Measurements from ENCODE around the gene NAT9. TPM values are rescaled to one million over a fixed set of nuclear protein-coding genes. Genes with fewer than 3 reads are reported as not detected.
A peak's percentile ranks its signal among the peaks of the same experiment; 100 is the strongest.

NAT9 gene
- polyA plus RNA-seq (2013) = 40.8 TPM

- POLR2A ChIA-PET = interaction anchor here (0.7 to 2.6 kb wide), 3 partner anchors 17 to 39 kb away, joined by 3 to 13 read pairs (median 6); partner anchors contain the start of genes NHERF1 and RAB37
- H3K36me3 ChIP-seq (ENCODE audit: control insufficient read depth in 4 of 4, insufficient read depth in 4 of 4, low read length in 3 of 4) = peaks cover 7 to 31% (median 23%) of the 10 kb centered on the region in 4 experiments
Observed at GRCh38 chr17:74776044-74776962, at the start of gene NAT9. Gene NAT9 (minus strand): TSS chr17:74776345. CDS start chr17:74775698, 647 bp downstream.

GRCh38 chr17:74824961-74825627 is 48.9 kb upstream of the NAT9 start:
- H3K36me3 ChIP-seq (ENCODE audit: control insufficient read depth in 4 of 4, insufficient read depth in 4 of 4, low read length in 3 of 4) = peaks cover 0 to 30% (median 7%) of the 10 kb centered on the region in 4 experiments
- ChIA-PET CTCF (interaction anchor here (1.0 to 2.6 kb wide), 5 partner anchors 9 to 40 kb away, joined by 3 to 11 read pairs (median 3); no protein-coding TSS in a partner anchor), POLR2A (no interaction called here)
- DNase-seq = no peak
- H3K27me3 ChIP-seq (replicated peaks in 2 of 5; ENCODE audit: control insufficient read depth in 4 of 5, insufficient read depth in 5 of 5, low read length in 4 of 5) = no peaks in the 10 kb centered on the region
- no peak overlapping the region for H3K4me3 ChIP-seq (ENCODE audit: control insufficient read depth in 1 of 7, extremely low read depth in 1 of 7, insufficient read depth in 4 of 7, low read depth in 2 of 7, low read length in 6 of 7)
- 97% methylated on average over 10 of the region's 11 CpGs for WGBS (ENCODE audit: insufficient coverage)
- no peaks in the 10 kb centered on the region for H3K4me1 ChIP-seq (ENCODE audit: control extremely low read depth in 1 of 4, control insufficient read depth in 4 of 4, insufficient read depth in 4 of 4, low read length in 3 of 4)
- H3K9me3 ChIP-seq (ENCODE audit: control extremely low read depth in 1 of 5, control insufficient read depth in 4 of 5, insufficient read depth in 2 of 5, low read depth in 1 of 5, low read length in 4 of 5) = no peaks in the 10 kb centered on the region
- no peak overlapping the region for H3K27ac ChIP-seq (ENCODE audit: insufficient read depth in 1 of 2, low read depth in 1 of 2, low read length in 2 of 2, poor library complexity in 1 of 2, severe bottlenecking in 2 of 2)

More at GRCh38 chr17:74776044-74776962, at the start of gene NAT9:
- peak; percentile 95 to 98 (median 97) for DNase-seq
- Histone ChIP-seq H3K4me3 (ENCODE audit: control insufficient read depth in 1 of 7, extremely low read depth in 1 of 7, insufficient read depth in 4 of 7, low read depth in 2 of 7, low read length in 6 of 7) (peak within 1 kb of the TSS; percentile 38 to 96 (median 82)), H3K4me1 (ENCODE audit: control extremely low read depth in 1 of 4, control insufficient read depth in 4 of 4, insufficient read depth in 4 of 4, low read length in 3 of 4) (peaks cover 20 to 56% (median 45%) of the 10 kb centered on the region in 4 experiments), H3K27me3 (replicated peaks in 2 of 5; ENCODE audit: control insufficient read depth in 4 of 5, insufficient read depth in 5 of 5, low read length in 4 of 5) (no peaks in the 10 kb centered on the region), H3K9me3 (ENCODE audit: control extremely low read depth in 1 of 5, control insufficient read depth in 4 of 5, insufficient read depth in 2 of 5, low read depth in 1 of 5, low read length in 4 of 5) (no peaks in the 10 kb centered on the region), H3K27ac (ENCODE audit: insufficient read depth in 1 of 2, low read depth in 1 of 2, low read length in 2 of 2, poor library complexity in 1 of 2, severe bottlenecking in 2 of 2) (peak within 1 kb of the TSS; percentile 73 to 86)
- CTCF ChIA-PET = interaction anchor here (0.6 to 14.2 kb wide), 11 partner anchors 9 to 119 kb away, joined by 3 to 175 read pairs (median 5); partner anchors contain the start of gene NHERF1
- under 1% methylated on average over 45 of the region's 64 CpGs for WGBS (ENCODE audit: insufficient coverage)

- WGBS (ENCODE audit: insufficient coverage) = 96% methylated on average over 12 of the region's 12 CpGs
- no peak for DNase-seq
- H3K4me3 ChIP-seq (ENCODE audit: control insufficient read depth in 1 of 7, extremely low read depth in 1 of 7, insufficient read depth in 4 of 7, low read depth in 2 of 7, low read length in 6 of 7) = no peak overlapping the region
- H3K27me3 ChIP-seq (replicated peaks in 2 of 5; ENCODE audit: control insufficient read depth in 4 of 5, insufficient read depth in 5 of 5, low read length in 4 of 5) = no peaks in the 10 kb centered on the region
- ChIA-PET CTCF (interaction anchor here (0.9 to 1.6 kb wide), 2 partner anchors 16 to 17 kb away, joined by 3 to 4 read pairs; no protein-coding TSS in a partner anchor), POLR2A (no interaction called here)
- H3K36me3 ChIP-seq (ENCODE audit: control insufficient read depth in 4 of 4, insufficient read depth in 4 of 4, low read length in 3 of 4) = peaks cover 0 to 29% (median 12%) of the 10 kb centered on the region in 4 experiments
- no peaks in the 10 kb centered on the region for H3K4me1 ChIP-seq (ENCODE audit: control extremely low read depth in 1 of 4, control insufficient read depth in 4 of 4, insufficient read depth in 4 of 4, low read length in 3 of 4)
- no peaks in the 10 kb centered on the region for H3K9me3 ChIP-seq (ENCODE audit: control extremely low read depth in 1 of 5, control insufficient read depth in 4 of 5, insufficient read depth in 2 of 5, low read depth in 1 of 5, low read length in 4 of 5)
- no peak overlapping the region for H3K27ac ChIP-seq (ENCODE audit: insufficient read depth in 1 of 2, low read depth in 1 of 2, low read length in 2 of 2, poor library complexity in 1 of 2, severe bottlenecking in 2 of 2)
Observed at GRCh38 chr17:74822939-74823367, 46.8 kb upstream of the NAT9 start.

GRCh38 chr17:74822335-74822938 is 46.3 kb upstream of the NAT9 start:
- ChIA-PET CTCF (interaction anchor here (0.9 to 1.6 kb wide), 2 partner anchors 16 to 18 kb away, joined by 3 to 4 read pairs; no protein-coding TSS in a partner anchor), POLR2A (no interaction called here)
- Histone ChIP-seq H3K36me3 (ENCODE audit: control insufficient read depth in 4 of 4, insufficient read depth in 4 of 4, low read length in 3 of 4) (peaks cover 0 to 33% (median 12%) of the 10 kb centered on the region in 4 experiments), H3K27me3 (replicated peaks in 2 of 5; ENCODE audit: control insufficient read depth in 4 of 5, insufficient read depth in 5 of 5, low read length in 4 of 5) (no peaks in the 10 kb centered on the region), H3K9me3 (ENCODE audit: control extremely low read depth in 1 of 5, control insufficient read depth in 4 of 5, insufficient read depth in 2 of 5, low read depth in 1 of 5, low read length in 4 of 5) (no peaks in the 10 kb centered on the region), H3K27ac (ENCODE audit: insufficient read depth in 1 of 2, low read depth in 1 of 2, low read length in 2 of 2, poor library complexity in 1 of 2, severe bottlenecking in 2 of 2) (no peak overlapping the region), H3K4me1 (ENCODE audit: control extremely low read depth in 1 of 4, control insufficient read depth in 4 of 4, insufficient read depth in 4 of 4, low read length in 3 of 4) (no peaks in the 10 kb centered on the region), H3K4me3 (ENCODE audit: control insufficient read depth in 1 of 7, extremely low read depth in 1 of 7, insufficient read depth in 4 of 7, low read depth in 2 of 7, low read length in 6 of 7) (no peak overlapping the region)
- DNase-seq = no peak
- WGBS (ENCODE audit: insufficient coverage) = 93% methylated on average over 15 of the region's 15 CpGs

GRCh38 chr17:74821655-74822334 is 45.6 kb upstream of the NAT9 start:
- H3K9me3 ChIP-seq (ENCODE audit: control extremely low read depth in 1 of 5, control insufficient read depth in 4 of 5, insufficient read depth in 2 of 5, low read depth in 1 of 5, low read length in 4 of 5) = no peaks in the 10 kb centered on the region
- no peak overlapping the region for H3K27ac ChIP-seq (ENCODE audit: insufficient read depth in 1 of 2, low read depth in 1 of 2, low read length in 2 of 2, poor library complexity in 1 of 2, severe bottlenecking in 2 of 2)
- POLR2A ChIA-PET = no interaction called here
- no peaks in the 10 kb centered on the region for H3K4me1 ChIP-seq (ENCODE audit: control extremely low read depth in 1 of 4, control insufficient read depth in 4 of 4, insufficient read depth in 4 of 4, low read length in 3 of 4)
- DNase-seq = no peak
- no peaks in the 10 kb centered on the region for H3K27me3 ChIP-seq (replicated peaks in 2 of 5; ENCODE audit: control insufficient read depth in 4 of 5, insufficient read depth in 5 of 5, low read length in 4 of 5)
- CTCF ChIA-PET = interaction anchor here (1.6 to 1.8 kb wide), 3 partner anchors 11 to 31 kb away, joined by 4 to 8 read pairs (median 4); no protein-coding TSS in a partner anchor
- H3K4me3 ChIP-seq (ENCODE audit: control insufficient read depth in 1 of 7, extremely low read depth in 1 of 7, insufficient read depth in 4 of 7, low read depth in 2 of 7, low read length in 6 of 7) = no peak overlapping the region
- H3K36me3 ChIP-seq (ENCODE audit: control insufficient read depth in 4 of 4, insufficient read depth in 4 of 4, low read length in 3 of 4) = peaks cover 0 to 39% (median 12%) of the 10 kb centered on the region in 4 experiments
- WGBS (ENCODE audit: insufficient coverage) = 98% methylated on average over 10 of the region's 13 CpGs

GRCh38 chr17:74819801-74820436 is 43.8 kb upstream of the NAT9 start:
- H3K36me3 ChIP-seq (ENCODE audit: control insufficient read depth in 4 of 4, insufficient read depth in 4 of 4, low read length in 3 of 4) = peaks cover 0 to 34% (median 9%) of the 10 kb centered on the region in 4 experiments
- no peaks in the 10 kb centered on the region for H3K9me3 ChIP-seq (ENCODE audit: control extremely low read depth in 1 of 5, control insufficient read depth in 4 of 5, insufficient read depth in 2 of 5, low read depth in 1 of 5, low read length in 4 of 5)
- CTCF ChIA-PET = interaction anchor here (1.0 to 2.1 kb wide), 5 partner anchors 10 to 29 kb away, joined by 3 to 8 read pairs (median 5); no protein-coding TSS in a partner anchor
- no peak overlapping the region for H3K27ac ChIP-seq (ENCODE audit: insufficient read depth in 1 of 2, low read depth in 1 of 2, low read length in 2 of 2, poor library complexity in 1 of 2, severe bottlenecking in 2 of 2)
- no peak for DNase-seq
- no peaks in the 10 kb centered on the region for H3K27me3 ChIP-seq (replicated peaks in 2 of 5; ENCODE audit: control insufficient read depth in 4 of 5, insufficient read depth in 5 of 5, low read length in 4 of 5)
- peaks cover 0 to 7% (median 0%) of the 10 kb centered on the region in 4 experiments for H3K4me1 ChIP-seq (ENCODE audit: control extremely low read depth in 1 of 4, control insufficient read depth in 4 of 4, insufficient read depth in 4 of 4, low read length in 3 of 4)
- whole genome bisulfite sequencing (ENCODE audit: insufficient coverage) = 97% methylated on average over 16 of the region's 16 CpGs
- no peak overlapping the region for H3K4me3 ChIP-seq (ENCODE audit: control insufficient read depth in 1 of 7, extremely low read depth in 1 of 7, insufficient read depth in 4 of 7, low read depth in 2 of 7, low read length in 6 of 7)
- POLR2A ChIA-PET = no interaction called here
